GM19023 (cell line): ENCODE measurements around the gene MTIF2.
"Not testable (repeated sequence)": the region's sequence is repeated elsewhere in the genome, so short reads cannot be mapped to it uniquely, and the experiment has no call there.

Source experiments
- ATAC-seq: cut with Tn5 transposase; IDR thresholded peaks from one replicate; pipeline ENCODE4 v1.9.1; 2021; ENCODE audit warnings: mild to moderate bottlenecking, moderate library complexity; ENCODE audit not compliant: unreplicated experiment

MTIF2 gene

DNA sequence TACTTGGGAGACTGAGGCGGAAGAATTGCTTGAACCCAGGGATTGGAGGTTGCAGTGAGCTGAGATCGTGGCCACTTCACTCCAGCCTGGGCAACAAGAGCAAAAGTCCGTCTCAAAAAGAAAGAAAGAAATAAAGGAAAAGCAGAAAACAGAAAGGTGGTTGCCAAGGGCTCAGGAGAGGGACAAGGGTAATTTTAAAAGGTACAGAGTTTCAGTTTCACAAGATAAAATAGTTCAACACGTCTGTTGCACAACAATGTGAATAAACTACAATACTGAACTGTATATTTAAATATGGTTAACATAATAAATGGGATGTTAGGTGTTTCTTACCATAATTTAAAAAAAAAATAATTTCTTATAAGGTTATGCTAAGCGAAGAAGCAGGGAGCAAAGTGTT lies 23.6 kb downstream of the MTIF2 start:
- no peak for ATAC-seq

DNA sequence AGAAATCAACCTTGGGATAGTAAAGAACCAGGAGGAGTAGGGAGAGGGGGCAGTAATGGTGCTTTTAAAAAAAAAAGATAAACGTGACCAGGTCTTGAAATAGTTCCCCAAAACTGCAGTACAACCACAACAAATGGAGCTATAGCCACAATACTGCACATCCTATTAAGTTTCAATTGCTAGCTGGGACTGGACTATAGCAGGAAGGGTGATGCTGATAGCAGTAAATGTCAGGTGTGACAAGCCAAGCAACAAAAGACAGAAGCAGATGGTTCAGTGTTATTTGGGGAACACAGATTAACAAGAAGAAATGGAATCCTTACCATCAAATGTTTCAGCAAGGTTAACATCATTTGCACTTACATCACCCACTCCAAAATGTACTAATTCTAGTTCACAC lies 26.4 kb downstream of the MTIF2 start:
- no peak for ATAC-seq

DNA sequence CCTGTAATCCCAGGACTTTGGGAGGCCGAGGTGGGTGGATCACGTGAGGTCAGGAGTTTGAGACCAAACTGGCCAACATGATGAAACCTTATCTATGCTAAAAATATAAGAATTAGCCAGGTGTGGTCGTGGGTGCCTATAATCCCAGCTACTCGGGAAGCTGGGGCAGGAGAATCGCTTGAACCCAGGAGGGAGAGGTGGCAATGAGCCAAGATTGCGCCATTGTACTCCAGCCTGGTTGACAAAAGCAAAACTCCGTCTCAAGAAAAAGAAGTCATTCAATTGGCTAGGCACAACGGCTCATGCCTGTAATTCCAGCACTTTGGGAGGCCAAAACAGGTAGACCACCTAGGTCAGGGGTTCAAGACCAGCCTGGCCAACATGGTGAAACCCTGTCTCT lies 27.4 kb downstream of the MTIF2 start:
- ATAC-seq, result not testable (repeated sequence)

DNA sequence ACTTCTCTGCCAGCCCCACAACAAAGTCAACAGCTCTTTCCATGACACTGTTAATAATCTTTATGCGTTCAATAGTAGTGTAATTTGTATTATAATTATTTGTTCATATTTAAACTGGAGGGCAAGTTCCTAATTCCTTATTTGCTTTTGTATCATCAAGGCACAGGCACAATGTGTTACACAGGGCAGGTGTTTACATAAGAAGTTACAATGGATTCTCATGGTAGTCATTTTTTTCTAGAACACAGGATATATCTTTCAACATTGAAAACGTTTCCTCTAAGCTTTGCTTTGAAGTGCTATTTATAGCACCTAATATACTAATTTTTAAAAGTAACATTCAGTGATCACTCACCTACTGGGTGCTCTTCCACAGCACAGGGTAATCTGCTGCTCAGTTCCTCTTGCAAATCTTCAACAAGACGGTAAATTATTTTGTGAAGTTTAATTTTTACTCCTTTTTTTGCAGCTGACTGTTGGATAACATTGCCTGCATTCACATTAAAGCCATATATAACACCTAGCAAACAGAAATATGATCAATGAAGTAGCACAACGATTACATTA lies 29.3 kb downstream of the MTIF2 start:
- no peak for ATAC-seq

DNA sequence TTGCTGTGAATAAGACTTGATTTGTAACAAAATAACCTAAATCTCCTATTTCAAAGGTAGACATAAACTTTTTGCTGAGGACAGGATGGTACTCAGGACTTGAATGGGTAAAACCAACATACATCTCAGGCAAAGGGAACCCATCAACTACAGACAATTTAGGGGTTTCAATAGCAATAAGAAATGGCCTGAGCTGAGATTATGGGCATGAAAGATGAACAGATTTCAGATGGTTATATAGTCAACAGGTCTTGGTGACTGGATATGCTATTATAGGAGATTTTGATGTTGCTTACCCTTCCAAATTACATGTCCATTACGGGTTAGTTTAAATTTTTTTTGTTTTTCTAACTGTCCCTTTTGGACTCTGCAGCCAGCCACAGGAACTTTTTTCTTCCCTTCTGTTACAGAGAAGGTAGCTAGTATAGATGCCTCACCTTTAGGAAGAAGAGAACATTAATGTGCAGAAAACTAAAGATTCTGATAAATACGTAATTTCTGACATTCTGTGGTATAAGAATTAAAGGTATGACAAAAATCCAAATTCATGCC lies 32.0 kb downstream of the MTIF2 start:
- ATAC-seq, result no peak

DNA sequence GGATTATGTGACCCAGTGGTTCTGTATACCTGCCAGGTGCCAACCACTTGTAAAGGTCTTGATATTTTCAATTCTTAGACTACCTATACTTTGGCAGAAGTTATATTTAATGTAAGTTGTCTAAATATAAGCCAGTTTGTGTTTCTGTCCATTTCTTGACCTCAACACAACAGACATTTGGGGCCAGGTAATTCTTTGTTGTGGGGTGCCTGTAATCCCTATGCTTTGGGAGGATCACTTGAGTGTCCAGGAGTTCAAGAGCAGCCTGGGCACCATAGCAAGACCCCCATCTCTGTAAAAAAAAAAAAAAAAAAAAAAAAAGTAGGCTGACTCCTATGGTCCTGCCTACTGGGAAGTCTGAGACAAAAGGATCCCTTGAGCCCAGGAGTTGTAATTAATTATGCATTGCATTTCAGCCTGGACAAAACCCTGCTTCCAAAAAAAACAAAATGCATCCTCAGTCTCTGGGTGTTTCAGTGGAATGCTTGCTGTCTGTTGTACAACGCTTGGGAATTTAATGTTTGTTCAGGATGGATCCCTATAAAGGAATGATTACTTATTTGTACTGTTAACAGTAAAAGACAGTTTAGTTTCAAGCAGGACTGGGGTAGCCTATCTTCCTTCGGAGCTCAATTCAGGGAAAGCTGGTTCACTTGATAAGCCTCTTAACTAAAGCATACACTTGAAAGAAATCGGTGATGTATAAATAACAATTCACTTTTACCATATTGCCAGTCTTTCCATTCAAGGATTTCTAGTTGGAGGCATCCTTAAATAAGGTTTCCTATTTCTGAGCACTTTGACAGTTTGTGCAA lies 33.1 kb downstream of the MTIF2 start:
- no peak for ATAC-seq

DNA sequence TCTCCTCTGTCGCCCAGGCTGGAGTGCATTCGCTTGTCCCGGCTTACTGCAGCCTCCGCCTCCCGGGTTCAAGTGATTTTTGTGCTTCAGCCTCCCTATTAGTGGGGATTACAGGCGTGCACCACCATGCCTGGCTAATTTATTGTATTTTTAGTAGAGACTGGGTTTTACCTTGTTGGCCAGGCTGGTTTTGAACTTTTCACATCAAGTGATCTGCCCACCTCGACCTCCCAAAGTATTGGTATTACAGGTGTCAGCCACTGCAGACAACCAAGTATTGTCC lies 35.4 kb downstream of the MTIF2 start:
- no peak for ATAC-seq

DNA sequence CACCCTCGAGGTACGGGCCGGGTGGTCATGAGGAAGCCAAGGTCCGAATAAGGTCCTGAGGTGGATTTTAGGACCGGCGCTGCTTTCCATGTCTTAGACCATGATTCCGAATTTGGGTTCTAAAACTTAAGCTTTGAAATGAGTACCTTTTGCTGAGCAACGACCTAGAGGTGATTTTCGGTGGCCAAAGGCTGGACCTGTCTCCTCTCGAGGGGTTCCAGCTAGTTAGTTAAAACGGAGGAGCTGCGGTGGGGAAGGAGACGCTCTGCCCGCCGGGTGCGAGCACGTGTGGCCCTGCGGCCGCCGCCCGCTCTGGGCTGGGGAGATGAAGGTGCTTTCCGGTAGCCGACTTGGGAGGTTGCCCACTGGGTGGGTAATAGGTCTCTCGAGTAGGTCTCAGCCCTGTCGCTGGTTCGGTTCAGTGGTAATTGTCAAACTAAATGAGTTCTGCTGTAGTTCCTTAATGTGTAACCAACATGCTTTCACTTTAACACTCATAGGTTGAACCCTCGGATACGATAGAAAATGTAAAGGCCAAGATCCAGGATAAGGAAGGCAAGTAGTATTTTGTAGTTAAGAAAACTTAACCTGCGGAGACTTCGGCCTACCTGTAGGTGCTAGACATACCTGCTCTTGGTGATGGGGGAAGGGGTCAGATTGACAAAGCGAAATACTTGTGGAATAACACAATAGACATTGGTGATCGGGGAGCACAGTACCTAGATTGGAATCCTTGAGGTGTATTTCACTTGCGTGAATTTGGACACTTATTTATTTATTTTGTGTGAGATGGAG lies 36.0 kb downstream of the MTIF2 start:
- peak; percentile 39 for ATAC-seq

DNA sequence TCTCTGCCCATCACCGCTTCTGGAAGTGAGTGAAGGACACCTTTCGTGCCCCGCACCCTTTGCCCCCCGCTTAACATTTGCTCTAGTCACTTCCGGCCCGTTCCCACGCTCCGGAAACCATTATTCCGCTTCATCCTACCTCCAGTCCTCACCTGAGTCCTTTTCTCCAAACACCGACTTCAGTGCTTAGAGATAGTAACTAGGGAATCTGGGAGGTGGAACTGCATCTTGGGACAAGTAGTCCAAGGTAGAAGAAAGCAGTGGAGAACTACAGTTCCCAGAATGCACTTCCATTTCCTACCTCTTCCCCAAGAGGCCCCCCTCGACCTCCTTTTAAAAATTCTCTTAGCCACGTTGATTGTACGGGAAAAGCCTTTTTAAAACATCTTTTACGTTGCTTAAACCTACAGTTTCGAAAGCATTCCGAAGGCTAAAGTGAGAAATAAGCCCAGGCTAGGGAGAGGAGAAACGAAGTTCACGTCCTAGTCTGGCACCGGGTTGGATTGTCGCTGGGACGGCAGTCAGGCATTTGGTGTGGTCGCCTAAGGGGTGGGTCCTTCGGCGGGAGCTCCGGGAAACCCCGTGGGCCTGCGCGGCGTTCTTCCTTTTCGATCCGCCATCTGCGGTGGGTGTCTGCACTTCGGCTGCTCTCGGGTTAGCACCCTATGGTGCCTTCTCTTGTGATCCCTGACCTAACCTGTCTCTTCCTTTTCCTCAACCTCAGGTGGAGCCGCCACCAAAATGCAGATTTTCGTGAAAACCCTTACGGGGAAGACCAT lies 36.8 kb downstream of the MTIF2 start, which contains the start of the genes CLHC1 and RPS27A:
TSS of gene CLHC1 (minus strand) at position 210 of the 779 bp plus-strand sequence. CDS start 9,882 bp downstream, outside the sequence.
TSS of gene RPS27A (plus strand) at position 605 of the 779 bp plus-strand sequence. CDS start at position 742, 137 bp downstream.
- peak; percentile 85 for ATAC-seq

DNA sequence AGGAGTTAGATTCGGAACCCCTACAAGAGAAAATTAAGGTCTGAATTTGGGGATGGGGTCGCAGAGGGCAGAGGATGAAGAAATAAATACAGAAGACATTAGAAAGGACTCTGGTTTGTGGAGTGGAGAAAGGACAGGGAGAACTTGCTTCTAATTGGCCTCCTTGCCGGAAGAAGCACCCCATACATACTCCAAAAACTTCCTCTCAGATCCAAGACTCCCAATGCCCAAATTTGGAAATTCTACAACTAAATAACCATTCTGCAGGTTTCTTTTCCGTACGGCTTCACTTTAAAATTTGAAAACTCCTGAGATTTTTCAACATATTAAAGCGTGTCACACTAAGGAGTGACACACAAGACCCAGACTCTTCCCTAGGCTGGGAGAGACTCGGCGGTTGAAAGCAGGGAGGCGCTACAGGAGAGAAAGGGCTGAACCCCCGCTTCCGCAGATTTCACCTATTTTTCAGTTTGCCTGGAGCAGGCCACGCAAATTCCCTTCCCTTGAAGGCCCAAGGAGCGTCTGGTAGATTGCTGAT lies 37.4 kb downstream of the MTIF2 start:
- ATAC-seq, result no peak

DNA sequence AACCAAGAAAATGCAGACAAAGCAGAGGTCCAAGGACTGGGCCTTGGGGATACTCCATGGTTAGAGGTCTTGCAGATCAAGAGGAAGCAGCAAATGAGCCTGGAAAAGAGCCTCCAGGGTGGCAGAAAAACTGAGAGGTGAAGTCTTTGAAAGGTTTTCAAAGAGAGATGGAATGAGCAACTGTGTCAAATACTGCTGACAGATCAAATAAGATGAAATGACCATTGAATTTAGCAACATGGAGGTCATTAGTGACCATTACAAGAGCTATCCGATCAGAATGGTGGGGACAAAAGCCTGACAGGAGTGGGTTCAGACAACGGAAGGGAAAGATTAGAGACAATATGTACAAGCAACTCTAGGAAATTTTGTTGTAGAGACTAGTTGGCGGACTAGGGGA lies 38.5 kb downstream of the MTIF2 start:
- no peak for ATAC-seq

DNA sequence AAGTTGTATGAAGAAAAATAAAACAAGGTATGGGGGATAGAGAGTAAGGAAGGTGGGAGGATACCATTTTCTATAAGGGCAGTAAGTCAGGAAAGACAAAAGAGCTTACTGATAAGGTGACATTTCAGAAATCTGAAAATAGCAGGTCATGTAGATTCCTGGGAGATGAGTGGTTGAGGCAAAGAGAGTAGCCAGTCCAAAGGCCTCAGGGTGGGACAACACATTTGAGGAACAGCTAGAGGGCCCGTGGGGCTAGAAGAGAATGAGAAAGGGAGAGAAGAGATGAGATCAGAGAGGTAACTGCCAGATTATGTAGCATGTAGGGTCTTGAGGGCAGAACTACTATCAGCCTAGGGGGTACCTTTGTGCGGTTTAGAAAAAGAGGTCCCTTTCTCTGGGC lies 39.8 kb downstream of the MTIF2 start:
- ATAC-seq, result no peak

DNA sequence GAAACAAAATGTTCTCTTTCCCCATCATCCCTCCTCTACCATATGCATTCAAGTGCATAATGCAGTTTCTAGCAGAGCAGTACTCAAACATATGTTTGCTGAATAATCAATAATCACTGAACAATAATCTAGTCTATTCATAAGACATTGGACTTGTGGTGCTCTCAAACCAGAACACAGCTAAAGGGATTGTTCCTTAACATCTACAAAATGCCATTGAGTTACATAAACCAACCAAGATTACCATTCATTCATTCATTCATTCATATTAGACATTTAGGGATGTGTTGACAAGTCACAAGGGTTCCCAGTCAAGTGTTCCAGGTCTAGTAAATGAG lies 40.8 kb downstream of the MTIF2 start:
- ATAC-seq, result no peak

DNA sequence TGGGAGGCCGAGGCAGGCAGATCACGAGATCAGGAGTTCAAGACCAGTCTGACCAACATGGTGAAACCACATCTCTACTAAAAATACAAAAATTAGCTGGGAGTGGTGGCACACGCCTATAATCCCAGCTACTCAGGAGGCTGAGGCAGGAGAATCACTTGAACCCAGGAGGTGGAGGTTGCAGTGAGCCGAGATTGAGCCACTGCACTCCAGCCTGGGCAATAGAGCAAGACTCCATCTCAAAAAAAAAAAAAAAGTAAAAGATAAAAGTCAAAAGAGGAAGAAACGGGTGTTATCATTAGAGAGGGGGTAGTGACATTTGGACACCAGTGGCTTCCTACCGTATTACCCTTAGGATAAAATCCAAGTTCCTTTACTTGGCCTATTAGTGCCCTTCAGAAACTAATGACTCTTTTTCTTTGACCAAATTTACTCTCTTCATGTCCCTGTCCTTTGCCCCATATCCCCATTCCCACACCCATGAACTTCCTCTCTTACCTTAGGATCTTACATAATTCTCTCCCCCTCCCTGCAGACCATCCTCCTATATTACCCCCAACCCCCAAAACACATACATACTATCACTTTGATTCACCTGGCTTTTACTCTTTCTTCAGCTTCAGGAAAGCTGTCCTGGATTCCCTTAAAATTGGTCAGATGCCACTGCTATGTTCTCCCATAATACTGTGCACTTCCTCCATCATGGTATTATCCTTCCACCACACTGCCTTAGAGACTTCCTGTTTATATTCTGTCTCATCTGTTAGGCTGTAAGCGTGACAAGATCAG lies 41.4 kb downstream of the MTIF2 start:
- not testable (repeated sequence) for ATAC-seq

DNA sequence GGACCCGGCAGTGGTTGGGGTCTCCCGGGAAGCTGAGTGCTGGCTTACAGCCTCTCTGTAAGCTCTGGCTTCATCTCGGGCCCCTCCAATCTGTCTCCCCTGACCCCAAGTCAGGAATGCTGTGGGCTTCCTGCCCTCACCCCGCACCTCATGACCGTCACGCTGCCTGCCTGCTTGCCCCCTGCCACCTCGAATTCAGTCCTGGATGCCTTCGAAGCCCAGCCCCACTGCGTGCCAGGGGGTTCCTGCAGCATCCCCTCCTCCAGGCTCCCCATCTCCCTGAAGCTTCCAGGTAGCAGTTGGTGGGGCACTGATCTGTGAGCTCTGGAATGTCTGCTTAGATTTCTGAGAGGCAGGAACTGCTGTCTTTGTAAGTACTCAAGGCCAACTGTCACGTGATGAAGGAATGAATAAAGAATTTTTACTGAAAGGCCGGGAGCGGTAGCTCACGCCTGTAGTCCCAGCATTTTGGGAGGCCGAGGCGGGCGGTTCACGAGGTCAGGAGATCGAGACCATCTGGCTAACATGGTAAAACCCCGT lies 43.5 kb downstream of the MTIF2 start:
- ATAC-seq, result no peak

DNA sequence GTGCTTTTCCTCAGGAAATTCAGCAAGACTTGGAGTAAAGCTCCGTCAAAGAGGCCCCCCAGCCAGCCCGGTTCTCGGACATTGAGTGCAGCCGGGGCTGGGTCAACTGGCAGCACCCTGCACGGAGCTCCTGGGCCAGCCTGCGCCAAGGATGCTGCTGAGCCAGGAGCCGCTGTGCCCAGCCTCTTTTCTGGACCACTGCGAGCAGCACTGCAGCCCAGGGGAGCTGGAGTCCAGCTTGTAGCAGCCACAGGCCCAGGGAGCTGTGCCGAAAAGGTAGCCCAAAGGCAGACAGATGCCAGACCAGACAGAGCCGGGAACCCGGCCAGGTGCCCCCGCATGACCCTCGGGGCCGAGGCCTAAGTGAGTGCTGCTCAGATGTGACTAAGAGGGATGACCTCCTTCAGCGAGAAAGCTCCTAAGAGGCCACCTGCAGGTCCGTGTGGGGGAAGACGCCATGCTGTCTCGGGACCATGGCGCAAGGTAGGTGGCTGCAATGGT lies 44.2 kb downstream of the MTIF2 start:
- no peak for ATAC-seq

DNA sequence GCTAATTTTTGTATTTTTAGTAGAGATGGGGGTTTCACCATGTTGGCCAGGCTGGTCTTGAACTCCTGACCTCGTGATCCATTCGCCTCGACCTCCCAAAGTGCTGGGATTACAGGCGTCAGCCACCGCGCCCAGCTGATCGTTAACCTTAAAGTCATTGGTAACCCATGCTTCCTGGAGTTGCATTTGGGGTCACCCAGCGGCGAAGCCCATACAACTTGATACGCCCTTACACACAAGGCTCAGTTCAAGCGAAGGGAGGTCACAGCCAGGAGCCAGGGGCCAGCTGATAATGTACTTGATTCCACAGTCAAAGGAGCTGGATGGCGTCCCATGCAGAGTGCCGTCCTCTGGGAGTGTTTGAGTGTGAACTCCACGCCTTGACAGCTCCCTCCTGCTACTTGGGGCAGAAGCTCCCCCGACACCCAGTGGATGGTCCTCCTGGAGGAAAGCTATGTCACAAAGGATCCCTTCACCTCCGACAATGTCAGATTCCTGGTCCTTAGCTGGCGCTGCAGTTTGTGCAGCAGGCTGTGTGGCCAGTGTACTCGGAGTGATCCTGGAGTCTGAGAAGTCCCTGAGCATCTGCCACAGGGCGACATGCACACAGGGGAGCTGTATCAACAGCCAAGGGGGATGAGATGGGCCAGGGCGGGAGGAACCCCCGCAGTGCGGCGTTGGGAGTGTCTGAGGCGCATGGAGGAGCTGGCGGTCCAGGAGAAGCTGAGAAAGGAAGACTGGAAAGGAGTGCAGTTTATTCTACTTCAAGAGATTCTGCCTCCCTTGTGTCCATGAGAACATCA lies 44.9 kb downstream of the MTIF2 start:
- ATAC-seq, result no peak

DNA sequence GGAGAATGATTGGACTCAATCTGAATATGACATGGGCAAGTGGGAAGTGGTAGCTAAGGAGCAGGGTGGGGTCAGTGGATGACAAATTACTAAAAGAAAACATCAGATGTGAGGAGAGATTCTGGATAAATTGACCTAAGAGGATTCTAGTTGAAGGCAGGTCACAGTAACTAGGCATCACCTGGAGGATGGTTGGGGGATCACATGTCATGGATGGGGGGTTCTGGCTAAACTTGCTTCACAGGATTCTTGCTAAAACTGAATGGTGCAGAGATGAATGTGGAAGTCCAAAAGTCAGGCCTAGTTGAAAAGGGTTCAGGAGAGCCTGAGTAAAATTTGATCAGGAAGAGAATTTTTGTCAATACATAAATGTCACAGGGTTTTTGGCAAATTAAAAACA lies 55.2 kb downstream of the MTIF2 start:
- no peak for ATAC-seq

DNA sequence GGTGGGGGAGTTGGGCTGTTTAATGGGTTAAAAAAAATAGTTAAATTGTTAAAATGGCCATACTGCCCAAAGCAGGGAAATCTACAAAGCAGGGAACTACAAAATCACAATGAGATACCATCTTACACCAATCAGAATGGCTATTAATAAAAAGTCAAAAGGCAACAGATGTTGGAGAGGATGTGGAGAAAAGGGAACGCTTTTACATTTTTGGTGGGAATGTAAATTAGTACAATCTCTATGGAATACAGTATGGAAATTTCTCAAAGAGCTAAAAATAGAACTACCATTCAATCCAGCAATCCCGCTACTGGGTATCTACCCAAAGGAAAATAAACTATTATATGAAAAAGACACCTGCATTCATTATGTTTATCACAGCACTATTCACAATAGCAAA lies 64.1 kb downstream of the MTIF2 start:
- ATAC-seq, result no peak
